Keratinocyte (primary cell): ENCODE results near the gene ACAP3.

Experiments
- EZH2 ChIP-seq: IDR thresholded peaks from one replicate; pipeline ENCODE4 v1.6.1; 2012; ENCODE audit warnings: inconsistent platforms, mild to moderate bottlenecking, low read length, moderate library complexity
- TF ChIP-seq, protein P1 (sequence below), 3 experiments: IDR thresholded peaks in 1 of 3; conservative IDR thresholded peaks in 1 of 3; optimal IDR thresholded peaks in 1 of 3; 2 replicates in 2 of 3; 3 replicates in 1 of 3; pipeline versions ENCODE3 to v1.5.1; 2011; ENCODE audit warnings: low read length in 3 of 3, mild to moderate bottlenecking in 3 of 3, moderate library complexity in 2 of 3, control low read depth in 1 of 3, inconsistent platforms in 1 of 3; ENCODE audit not compliant: insufficient read depth in 2 of 3; ENCODE audit errors: extremely low read depth in 1 of 3

DNA sequence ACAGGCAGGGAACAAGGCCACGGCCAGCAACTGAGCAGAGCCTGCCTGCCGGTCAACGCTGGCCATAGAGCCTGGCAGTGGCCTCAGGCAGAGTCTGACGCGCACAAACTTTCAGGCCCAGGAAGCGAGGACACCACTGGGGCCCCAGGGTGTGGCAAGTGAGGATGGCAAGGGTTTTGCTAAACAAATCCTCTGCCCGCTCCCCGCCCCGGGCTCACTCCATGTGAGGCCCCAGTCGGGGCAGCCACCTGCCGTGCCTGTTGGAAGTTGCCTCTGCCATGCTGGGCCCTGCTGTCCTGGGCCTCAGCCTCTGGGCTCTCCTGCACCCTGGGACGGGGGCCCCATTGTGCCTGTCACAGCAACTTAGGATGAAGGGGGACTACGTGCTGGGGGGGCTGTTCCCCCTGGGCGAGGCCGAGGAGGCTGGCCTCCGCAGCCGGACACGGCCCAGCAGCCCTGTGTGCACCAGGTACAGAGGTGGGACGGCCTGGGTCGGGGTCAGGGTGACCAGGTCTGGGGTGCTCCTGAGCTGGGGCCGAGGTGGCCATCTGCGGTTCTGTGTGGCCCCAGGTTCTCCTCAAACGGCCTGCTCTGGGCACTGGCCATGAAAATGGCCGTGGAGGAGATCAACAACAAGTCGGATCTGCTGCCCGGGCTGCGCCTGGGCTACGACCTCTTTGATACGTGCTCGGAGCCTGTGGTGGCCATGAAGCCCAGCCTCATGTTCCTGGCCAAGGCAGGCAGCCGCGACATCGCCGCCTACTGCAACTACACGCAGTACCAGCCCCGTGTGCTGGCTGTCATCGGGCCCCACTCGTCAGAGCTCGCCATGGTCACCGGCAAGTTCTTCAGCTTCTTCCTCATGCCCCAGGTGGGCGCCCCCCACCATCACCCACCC lies 23.6 kb upstream of the ACAP3 start, which contains the start of gene TAS1R3:
- TF ChIP-seq EZH2 = no peak
- TF ChIP-seq, protein P1, sequence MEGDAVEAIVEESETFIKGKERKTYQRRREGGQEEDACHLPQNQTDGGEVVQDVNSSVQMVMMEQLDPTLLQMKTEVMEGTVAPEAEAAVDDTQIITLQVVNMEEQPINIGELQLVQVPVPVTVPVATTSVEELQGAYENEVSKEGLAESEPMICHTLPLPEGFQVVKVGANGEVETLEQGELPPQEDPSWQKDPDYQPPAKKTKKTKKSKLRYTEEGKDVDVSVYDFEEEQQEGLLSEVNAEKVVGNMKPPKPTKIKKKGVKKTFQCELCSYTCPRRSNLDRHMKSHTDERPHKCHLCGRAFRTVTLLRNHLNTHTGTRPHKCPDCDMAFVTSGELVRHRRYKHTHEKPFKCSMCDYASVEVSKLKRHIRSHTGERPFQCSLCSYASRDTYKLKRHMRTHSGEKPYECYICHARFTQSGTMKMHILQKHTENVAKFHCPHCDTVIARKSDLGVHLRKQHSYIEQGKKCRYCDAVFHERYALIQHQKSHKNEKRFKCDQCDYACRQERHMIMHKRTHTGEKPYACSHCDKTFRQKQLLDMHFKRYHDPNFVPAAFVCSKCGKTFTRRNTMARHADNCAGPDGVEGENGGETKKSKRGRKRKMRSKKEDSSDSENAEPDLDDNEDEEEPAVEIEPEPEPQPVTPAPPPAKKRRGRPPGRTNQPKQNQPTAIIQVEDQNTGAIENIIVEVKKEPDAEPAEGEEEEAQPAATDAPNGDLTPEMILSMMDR (optimal IDR thresholded peaks at IDR 0.05 in 1 of 3, IDR thresholded peaks at IDR 0.05 in 1 of 3, conservative IDR thresholded peaks at IDR 0.05 in 1 of 3; ENCODE audit: extremely low read depth in 1 of 3, insufficient read depth in 2 of 3, low read length in 3 of 3) = no peak
